CD4-positive, alpha-beta T cell treated with Interleukin-17A for 1 hour (primary cell): ENCODE data around the gene ELMO3.

Experiments used
- DNase-seq: peaks from one replicate; pipeline ENCODE4 v3.0.0-alpha.2; 2020

Gene ELMO3

GRCh38 chr16:67226804-67227566 lies 28.1 kb downstream of the ELMO3 start, which contains the start of gene TMEM208:
TSS of gene TMEM208 (plus strand) at chr16:67227130. CDS start at chr16:67227219, 89 bp downstream.
- DNase-seq: peak; percentile 98

GRCh38 chr16:67227567-67227921 lies 28.6 kb downstream of the ELMO3 start:
- no peak for DNase-seq

GRCh38 chr16:67228034-67228785 lies 29.3 kb downstream of the ELMO3 start:
- no peak for DNase-seq

- no peak for DNase-seq
Observed at GRCh38 chr16:67228905-67229304, 30.0 kb downstream of the ELMO3 start.

GRCh38 chr16:67229906-67230808 lies 31.2 kb downstream of the ELMO3 start:
- no peak for DNase-seq

GRCh38 chr16:67230809-67231660 lies 32.1 kb downstream of the ELMO3 start:
- no peak for DNase-seq

GRCh38 chr16:67233596-67233995 lies 34.7 kb downstream of the ELMO3 start:
- no peak for DNase-seq

- DNase-seq: no peak
Observed at GRCh38 chr16:67234180-67234597, 35.3 kb downstream of the ELMO3 start.

GRCh38 chr16:67235816-67236562 lies 37.1 kb downstream of the ELMO3 start:
- DNase-seq: peak; percentile 80

- peak; percentile 87 for DNase-seq
Observed at GRCh38 chr16:67236563-67237395, 37.8 kb downstream of the ELMO3 start.

GRCh38 chr16:67237396-67238277 lies 38.7 kb downstream of the ELMO3 start:
- no peak for DNase-seq

GRCh38 chr16:67238278-67238575 lies 39.3 kb downstream of the ELMO3 start:
- DNase-seq: no peak

GRCh38 chr16:67238806-67239470 lies 40.0 kb downstream of the ELMO3 start:
- DNase-seq: no peak

- DNase-seq: no peak
Observed at GRCh38 chr16:67240506-67240905, 41.6 kb downstream of the ELMO3 start.

- DNase-seq: no peak
Observed at GRCh38 chr16:67241008-67241900, 42.3 kb downstream of the ELMO3 start.

- DNase-seq: no peak
Observed at GRCh38 chr16:67242138-67242730, 43.3 kb downstream of the ELMO3 start.

GRCh38 chr16:67243481-67243880 lies 44.5 kb downstream of the ELMO3 start:
- DNase-seq: no peak
